Epidermal melanocyte (primary cell): Measurements from ENCODE around the gene GGTLC3.
"Not testable (repeated sequence)": the region's sequence is repeated elsewhere in the genome, so short reads cannot be mapped to it uniquely, and the experiment has no call there.

Source experiments
- DNase-seq: peaks from one replicate; pipeline ENCODE4 v3.0.0; 2011; ENCODE audit warnings: low spot score; ENCODE audit not compliant: insufficient read length

GGTLC3 gene

GRCh38 chr22:18513454-18513853, 4.5 kb downstream of the GGTLC3 start:
- DNase-seq = not testable (repeated sequence)

DNA sequence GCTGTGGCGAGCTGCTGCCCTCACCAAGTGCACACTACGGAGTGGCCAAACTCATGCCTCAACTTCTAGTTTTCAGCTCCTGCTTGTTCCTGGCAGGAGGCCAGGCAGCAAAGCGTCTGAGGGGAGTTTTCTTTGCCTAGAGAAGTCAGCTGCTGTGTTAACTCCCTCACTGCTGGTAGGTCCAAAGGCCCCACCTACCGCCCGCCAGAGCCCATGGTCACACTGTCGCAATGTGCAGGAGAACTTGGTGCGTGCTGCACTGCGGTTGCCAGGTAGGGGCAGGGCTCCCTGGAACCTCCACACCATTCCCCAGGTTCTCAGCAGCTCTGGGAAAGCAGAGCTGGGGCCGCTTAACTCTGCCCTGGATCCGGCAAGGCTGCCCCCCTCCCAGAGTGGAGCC, 5.6 kb downstream of the GGTLC3 start:
- not testable (repeated sequence) for DNase-seq

- DNase-seq = not testable (repeated sequence)
Measured at GRCh38 chr22:18511327-18511726, 6.6 kb downstream of the GGTLC3 start.

- DNase-seq = not testable (repeated sequence)
Measured at GRCh38 chr22:18496227-18496626, 21.7 kb downstream of the GGTLC3 start.
